ENCODE results near the gene FAM151A.

Gene FAM151A

DNA sequence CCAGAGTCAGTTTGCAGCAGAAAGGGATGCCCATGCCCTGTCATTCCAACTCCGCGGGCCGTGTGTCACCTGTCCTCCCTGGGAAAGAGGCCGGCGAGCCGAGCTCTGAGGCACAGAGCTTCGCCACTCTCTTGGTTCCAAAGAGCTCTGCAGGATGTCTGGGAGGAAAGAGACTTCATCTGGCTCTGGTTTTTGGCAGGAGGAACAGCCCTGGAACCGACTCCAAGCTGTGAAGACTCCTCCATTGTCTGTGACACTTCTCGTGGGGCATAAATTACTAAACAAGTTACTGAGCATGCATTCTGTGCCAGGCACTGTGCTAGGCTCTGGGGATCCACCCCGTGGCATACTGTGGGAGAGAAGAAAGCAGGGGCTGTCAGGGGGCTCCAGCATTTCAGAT, 3.9 kb upstream of the FAM151A start:
- no peak overlapping the region for H3K27ac ChIP-seq
- no peak for TF ChIP-seq ZFX (IDR thresholded peaks at IDR 0.05)
- no peak for TF ChIP-seq CTCF (conservative IDR thresholded peaks at IDR 0.05)

DNA sequence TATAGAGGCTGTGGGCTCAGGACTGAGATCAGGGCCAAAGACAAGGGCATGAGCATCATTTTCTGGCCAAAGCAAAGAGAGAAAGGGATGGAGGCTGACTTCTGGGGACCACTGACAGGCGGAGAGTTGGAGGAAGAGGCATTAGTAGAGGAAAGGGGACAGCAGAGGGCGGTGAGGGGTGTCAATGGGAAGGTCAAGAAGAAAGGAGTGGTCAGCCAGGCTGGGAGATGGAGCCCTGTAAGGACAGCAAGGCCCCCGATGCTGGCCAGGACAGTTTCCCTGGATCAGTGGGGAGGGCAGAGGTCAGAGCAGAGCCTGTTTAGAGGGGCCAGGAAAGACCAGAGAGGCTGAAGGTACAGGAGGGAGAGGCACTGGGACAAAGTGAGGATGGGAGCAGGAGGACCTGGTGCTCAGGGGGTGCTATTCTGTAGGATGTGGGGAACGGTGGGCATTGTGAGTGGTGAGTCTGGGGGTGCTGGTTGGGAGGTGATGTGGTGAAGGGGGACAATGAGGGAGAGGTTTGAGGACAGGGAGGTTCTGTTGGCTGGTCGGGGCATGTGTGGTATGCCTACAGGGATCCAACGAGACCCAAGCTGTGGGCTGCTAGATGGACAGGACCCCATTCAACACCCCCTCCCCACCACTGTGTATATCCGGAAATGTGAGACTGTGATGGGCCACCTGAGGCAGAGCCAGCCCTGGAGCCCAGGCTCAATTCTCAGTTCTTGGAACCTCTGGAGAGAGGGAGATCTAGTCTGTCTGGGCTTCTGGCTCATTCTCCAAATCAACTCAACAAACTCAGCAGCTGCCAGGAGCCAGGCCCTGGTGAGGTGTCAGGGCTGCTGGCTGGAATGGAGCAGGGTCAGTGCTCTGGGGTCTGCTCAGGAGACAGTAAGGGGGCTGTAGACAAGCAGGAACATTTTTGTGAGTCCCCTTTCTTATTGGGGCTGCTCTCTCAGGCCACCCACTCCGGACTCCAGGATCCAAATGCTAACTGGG, 1.4 kb upstream of the FAM151A start:
- H3K27ac ChIP-seq: no peak overlapping the region
- no peak for TF ChIP-seq CTCF (conservative IDR thresholded peaks at IDR 0.05)
- TF ChIP-seq ZFX (IDR thresholded peaks at IDR 0.05): no peak

- no peak overlapping the region for H3K27ac ChIP-seq
- TF ChIP-seq CTCF (conservative IDR thresholded peaks at IDR 0.05) (no peak), ZFX (IDR thresholded peaks at IDR 0.05) (no peak)
Measured at GRCh38 chr1:54619749-54620148, 3.6 kb downstream of the FAM151A start.

DNA sequence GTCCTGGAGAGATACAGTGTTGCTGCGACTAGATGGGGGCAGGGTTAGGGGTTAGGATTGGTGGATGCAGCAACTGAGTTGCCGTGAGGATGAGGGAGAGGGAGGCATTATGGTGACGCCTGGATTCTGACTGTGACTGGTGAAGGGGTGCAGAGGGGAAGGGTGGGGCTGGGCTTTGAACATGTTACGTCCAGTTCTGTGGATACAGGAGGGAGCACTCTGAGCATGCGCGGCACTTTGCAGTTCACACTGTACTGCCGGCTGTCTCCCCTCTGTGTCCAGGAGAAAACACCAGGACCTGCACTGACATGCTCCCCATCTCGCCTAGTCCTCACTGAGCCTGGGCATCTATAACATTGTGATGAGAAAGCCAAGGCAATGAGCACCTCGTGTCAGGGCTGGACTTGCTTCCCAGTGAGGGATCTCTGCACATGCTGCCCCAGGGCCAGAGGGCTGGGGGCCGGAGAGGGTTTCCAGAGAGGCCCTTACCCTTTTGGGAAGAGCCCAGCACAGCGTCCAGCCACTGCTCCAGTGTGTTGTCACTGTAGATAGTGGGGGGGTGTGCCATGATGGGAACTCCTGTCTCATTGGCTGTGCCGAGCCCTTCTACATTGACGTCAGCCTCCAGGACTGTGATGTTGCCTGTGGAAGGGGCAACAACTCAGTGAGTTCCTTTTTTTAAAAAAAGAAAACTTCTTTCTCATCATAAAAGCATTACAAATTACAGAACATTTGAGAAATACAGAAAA, 7.6 kb downstream of the FAM151A start:
- TF ChIP-seq CTCF (conservative IDR thresholded peaks at IDR 0.05): no peak
- no peak for TF ChIP-seq ZFX (IDR thresholded peaks at IDR 0.05)
- H3K27ac ChIP-seq: no peak overlapping the region

GRCh38 chr1:54614563-54614962, 8.8 kb downstream of the FAM151A start:
- TF ChIP-seq ZFX (IDR thresholded peaks at IDR 0.05) (no peak), CTCF (conservative IDR thresholded peaks at IDR 0.05) (no peak)
- H3K27ac ChIP-seq: no peak overlapping the region

DNA sequence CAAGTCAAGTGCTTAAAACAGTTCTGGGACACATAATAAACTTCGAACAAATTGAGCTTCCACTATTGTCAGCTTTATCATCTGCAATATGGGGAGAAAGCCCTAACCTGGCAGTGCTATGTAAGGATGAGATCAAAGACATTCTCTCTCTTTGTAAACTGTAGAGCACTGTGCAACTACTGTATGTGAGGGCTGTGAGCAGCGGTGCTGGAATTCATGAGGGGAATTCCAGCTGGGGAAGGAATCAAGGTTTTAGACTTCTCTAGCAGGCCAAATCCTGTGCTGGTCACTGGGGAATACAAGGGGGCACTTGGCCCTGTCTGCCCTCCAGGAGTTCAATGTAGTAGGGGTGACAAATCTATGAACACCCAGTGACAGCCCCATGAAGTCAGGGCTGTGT, 9.3 kb downstream of the FAM151A start:
- H3K27ac ChIP-seq: no peak overlapping the region
- TF ChIP-seq CTCF (conservative IDR thresholded peaks at IDR 0.05) (no peak), ZFX (IDR thresholded peaks at IDR 0.05) (no peak)

- TF ChIP-seq CTCF (conservative IDR thresholded peaks at IDR 0.05) (no peak), ZFX (IDR thresholded peaks at IDR 0.05) (no peak)
- no peak overlapping the region for H3K27ac ChIP-seq
Measured at GRCh38 chr1:54611621-54612020, 11.7 kb downstream of the FAM151A start.

Measured in C4-2B (cell line).